H1 (cell line): ENCODE measurements around the gene RSF1. TPM values are rescaled to one million over a fixed set of nuclear protein-coding genes. Genes with fewer than 3 reads are reported as not detected.

ENCODE experiments used
- CBX5 ChIP-seq: fragments of 300-800, 300-1000 bp; sonication (generic); IDR thresholded peaks from 2 replicates; pipeline ENCODE4 v1.7.1; 2016; ENCODE audit warnings: antibody characterized with exemption, low read length, low read depth
- CBX8 ChIP-seq: fragments of 300-800, 300-1000 bp; sonication (generic); IDR thresholded peaks from 2 replicates; pipeline ENCODE4 v1.7.1; 2016; ENCODE audit warnings: low read depth, low read length, borderline replicate concordance
- JUN ChIP-seq: IDR thresholded peaks from 2 replicates; pipeline ENCODE4 v1.6.1; 2011; ENCODE audit warnings: low read depth, mild to moderate bottlenecking, improper control_type of control experiment, low read length
- RBBP5 ChIP-seq: IDR thresholded peaks from 2 replicates; pipeline ENCODE4 v1.7.1; 2012; ENCODE audit warnings: low read depth, mild to moderate bottlenecking, inconsistent platforms, low read length, moderate library complexity, borderline replicate concordance
- SUZ12 ChIP-seq: fragments of 200-600 bp; sonication (generic); IDR thresholded peaks from 2 replicates; pipeline ENCODE4 v1.6.1; 2012; ENCODE audit warnings: mild to moderate bottlenecking, inconsistent platforms, low read length, moderate library complexity, mixed read lengths
- TAF1 ChIP-seq: IDR thresholded peaks from 2 replicates; pipeline ENCODE4 v1.6.1; 2011; ENCODE audit warnings: mild to moderate bottlenecking, low read depth, low read length
- polyA plus RNA-seq, 7 experiments: library from polyadenylated mRNA; depleted of rRNA in 3 of 7; stranded (reverse) in 5 of 7; unstranded in 2 of 7; fragments of >200 nt in 5 of 7; fragments of 200-250 nt in 2 of 7; gene quantifications; 1 replicate in 5 of 7; 2 replicates in 1 of 7; 4 replicates in 1 of 7; pipeline versions ENCODE4 v1.2.1 to v1.2.3, GENCODE V29; 2011 to 2013; ENCODE audit warnings: missing spikeins in 2 of 7, mixed read lengths in 2 of 7
- total RNA-seq: library from RNA; stranded (reverse); fragmentation: NEBNext Ultra II Directional; extraction: Animal tissue kit (Norgen Biotek cat#: 25700); gene quantifications from 2 replicates; pipeline ENCODE4 v1.2.1, GENCODE V29; 2021
- TF ChIP-seq, protein P1 (sequence below): fragments of 300-600 bp; sonication (generic); IDR thresholded peaks from 2 replicates; pipeline ENCODE4 v1.7.1; 2012; ENCODE audit warnings: low read length, moderate library complexity, mild to moderate bottlenecking, inconsistent platforms; ENCODE audit not compliant: insufficient replicate concordance
- TF ChIP-seq, protein P2 (sequence below): IDR thresholded peaks from 2 replicates; pipeline ENCODE4 v1.6.1; 2012; ENCODE audit warnings: inconsistent platforms

RSF1 gene
- total and polyA plus RNA-seq, 2 of the 8 experiments (the other 6 are each of a cell fraction or from before 2014, with no cell fraction given), result 17.8 to 87.9 TPM

DNA sequence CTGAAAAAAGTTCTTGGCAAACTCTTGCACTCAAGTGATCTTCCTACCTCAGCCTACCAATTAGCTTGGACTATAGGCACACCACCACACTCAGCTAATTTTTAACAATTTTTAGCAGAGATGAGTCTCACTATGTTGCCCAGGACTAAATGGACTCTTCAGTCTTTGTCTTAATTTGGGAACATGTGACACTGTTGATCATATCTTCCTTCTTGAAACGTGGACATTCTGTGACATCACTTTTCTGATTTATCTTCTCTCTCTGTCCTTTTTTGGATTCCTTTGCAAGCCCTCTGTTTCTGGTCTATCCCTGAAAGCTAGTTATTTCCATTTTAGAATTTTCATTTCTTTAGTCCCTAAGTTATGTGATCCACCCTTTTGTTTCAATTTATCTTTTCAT lies 42.0 kb downstream of the RSF1 start (continued):
- TF ChIP-seq, protein P1, sequence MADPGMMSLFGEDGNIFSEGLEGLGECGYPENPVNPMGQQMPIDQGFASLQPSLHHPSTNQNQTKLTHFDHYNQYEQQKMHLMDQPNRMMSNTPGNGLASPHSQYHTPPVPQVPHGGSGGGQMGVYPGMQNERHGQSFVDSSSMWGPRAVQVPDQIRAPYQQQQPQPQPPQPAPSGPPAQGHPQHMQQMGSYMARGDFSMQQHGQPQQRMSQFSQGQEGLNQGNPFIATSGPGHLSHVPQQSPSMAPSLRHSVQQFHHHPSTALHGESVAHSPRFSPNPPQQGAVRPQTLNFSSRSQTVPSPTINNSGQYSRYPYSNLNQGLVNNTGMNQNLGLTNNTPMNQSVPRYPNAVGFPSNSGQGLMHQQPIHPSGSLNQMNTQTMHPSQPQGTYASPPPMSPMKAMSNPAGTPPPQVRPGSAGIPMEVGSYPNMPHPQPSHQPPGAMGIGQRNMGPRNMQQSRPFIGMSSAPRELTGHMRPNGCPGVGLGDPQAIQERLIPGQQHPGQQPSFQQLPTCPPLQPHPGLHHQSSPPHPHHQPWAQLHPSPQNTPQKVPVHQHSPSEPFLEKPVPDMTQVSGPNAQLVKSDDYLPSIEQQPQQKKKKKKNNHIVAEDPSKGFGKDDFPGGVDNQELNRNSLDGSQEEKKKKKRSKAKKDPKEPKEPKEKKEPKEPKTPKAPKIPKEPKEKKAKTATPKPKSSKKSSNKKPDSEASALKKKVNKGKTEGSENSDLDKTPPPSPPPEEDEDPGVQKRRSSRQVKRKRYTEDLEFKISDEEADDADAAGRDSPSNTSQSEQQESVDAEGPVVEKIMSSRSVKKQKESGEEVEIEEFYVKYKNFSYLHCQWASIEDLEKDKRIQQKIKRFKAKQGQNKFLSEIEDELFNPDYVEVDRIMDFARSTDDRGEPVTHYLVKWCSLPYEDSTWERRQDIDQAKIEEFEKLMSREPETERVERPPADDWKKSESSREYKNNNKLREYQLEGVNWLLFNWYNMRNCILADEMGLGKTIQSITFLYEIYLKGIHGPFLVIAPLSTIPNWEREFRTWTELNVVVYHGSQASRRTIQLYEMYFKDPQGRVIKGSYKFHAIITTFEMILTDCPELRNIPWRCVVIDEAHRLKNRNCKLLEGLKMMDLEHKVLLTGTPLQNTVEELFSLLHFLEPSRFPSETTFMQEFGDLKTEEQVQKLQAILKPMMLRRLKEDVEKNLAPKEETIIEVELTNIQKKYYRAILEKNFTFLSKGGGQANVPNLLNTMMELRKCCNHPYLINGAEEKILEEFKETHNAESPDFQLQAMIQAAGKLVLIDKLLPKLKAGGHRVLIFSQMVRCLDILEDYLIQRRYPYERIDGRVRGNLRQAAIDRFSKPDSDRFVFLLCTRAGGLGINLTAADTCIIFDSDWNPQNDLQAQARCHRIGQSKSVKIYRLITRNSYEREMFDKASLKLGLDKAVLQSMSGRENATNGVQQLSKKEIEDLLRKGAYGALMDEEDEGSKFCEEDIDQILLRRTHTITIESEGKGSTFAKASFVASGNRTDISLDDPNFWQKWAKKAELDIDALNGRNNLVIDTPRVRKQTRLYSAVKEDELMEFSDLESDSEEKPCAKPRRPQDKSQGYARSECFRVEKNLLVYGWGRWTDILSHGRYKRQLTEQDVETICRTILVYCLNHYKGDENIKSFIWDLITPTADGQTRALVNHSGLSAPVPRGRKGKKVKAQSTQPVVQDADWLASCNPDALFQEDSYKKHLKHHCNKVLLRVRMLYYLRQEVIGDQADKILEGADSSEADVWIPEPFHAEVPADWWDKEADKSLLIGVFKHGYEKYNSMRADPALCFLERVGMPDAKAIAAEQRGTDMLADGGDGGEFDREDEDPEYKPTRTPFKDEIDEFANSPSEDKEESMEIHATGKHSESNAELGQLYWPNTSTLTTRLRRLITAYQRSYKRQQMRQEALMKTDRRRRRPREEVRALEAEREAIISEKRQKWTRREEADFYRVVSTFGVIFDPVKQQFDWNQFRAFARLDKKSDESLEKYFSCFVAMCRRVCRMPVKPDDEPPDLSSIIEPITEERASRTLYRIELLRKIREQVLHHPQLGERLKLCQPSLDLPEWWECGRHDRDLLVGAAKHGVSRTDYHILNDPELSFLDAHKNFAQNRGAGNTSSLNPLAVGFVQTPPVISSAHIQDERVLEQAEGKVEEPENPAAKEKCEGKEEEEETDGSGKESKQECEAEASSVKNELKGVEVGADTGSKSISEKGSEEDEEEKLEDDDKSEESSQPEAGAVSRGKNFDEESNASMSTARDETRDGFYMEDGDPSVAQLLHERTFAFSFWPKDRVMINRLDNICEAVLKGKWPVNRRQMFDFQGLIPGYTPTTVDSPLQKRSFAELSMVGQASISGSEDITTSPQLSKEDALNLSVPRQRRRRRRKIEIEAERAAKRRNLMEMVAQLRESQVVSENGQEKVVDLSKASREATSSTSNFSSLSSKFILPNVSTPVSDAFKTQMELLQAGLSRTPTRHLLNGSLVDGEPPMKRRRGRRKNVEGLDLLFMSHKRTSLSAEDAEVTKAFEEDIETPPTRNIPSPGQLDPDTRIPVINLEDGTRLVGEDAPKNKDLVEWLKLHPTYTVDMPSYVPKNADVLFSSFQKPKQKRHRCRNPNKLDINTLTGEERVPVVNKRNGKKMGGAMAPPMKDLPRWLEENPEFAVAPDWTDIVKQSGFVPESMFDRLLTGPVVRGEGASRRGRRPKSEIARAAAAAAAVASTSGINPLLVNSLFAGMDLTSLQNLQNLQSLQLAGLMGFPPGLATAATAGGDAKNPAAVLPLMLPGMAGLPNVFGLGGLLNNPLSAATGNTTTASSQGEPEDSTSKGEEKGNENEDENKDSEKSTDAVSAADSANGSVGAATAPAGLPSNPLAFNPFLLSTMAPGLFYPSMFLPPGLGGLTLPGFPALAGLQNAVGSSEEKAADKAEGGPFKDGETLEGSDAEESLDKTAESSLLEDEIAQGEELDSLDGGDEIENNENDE, result no peak
- TF ChIP-seq SUZ12, result no peak
- TF ChIP-seq TAF1, result no peak
- TF ChIP-seq CBX8, result no peak
- TF ChIP-seq CBX5, result no peak
- TF ChIP-seq RBBP5, result no peak
- TF ChIP-seq JUN, result no peak
- TF ChIP-seq, protein P2, sequence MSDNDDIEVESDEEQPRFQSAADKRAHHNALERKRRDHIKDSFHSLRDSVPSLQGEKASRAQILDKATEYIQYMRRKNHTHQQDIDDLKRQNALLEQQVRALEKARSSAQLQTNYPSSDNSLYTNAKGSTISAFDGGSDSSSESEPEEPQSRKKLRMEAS, result no peak
